ENCODE measurements around the gene CCDC90B.
"Not testable (repeated sequence)": the region's sequence is repeated elsewhere in the genome, so short reads cannot be mapped to it uniquely, and the experiment has no call there.

DNA sequence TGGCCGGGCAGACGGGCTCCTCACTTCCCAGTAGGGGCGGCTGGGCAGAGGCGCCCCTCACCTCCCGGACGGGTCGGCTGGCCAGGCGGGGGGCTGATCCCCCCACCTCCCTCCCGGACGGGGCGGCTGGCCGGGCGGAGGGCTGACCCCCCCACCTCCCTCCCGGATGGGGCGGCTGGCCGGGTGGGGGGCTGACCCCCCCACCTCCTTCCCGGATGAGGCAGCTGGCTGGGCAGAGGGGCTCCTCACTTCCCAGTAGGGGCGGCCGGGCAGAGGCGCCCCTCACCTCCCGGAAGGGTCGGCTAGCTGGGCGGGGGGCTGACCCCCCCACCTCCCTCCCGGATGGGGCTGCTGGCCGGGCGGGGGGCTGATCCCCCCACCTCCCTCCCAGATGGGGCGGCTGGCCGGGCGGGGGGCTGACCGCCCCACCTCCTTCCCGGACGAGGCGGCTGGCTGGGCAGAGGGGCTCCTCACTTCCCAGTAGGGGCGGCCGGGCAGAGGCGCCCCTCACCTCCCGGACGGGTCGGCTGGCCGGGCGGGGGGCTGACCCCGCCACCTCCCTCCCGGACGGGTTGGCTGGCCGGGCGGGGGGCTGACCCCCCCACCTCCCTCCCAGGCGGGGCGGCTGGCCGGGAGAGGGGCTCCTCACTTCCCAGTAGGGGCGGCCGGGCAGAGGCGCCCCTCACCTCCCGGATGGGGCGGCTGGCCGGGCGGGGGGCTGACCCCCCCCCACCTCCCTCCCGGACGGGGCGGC, 30.2 kb upstream of the CCDC90B start:
- TF ChIP-seq, protein P1, sequence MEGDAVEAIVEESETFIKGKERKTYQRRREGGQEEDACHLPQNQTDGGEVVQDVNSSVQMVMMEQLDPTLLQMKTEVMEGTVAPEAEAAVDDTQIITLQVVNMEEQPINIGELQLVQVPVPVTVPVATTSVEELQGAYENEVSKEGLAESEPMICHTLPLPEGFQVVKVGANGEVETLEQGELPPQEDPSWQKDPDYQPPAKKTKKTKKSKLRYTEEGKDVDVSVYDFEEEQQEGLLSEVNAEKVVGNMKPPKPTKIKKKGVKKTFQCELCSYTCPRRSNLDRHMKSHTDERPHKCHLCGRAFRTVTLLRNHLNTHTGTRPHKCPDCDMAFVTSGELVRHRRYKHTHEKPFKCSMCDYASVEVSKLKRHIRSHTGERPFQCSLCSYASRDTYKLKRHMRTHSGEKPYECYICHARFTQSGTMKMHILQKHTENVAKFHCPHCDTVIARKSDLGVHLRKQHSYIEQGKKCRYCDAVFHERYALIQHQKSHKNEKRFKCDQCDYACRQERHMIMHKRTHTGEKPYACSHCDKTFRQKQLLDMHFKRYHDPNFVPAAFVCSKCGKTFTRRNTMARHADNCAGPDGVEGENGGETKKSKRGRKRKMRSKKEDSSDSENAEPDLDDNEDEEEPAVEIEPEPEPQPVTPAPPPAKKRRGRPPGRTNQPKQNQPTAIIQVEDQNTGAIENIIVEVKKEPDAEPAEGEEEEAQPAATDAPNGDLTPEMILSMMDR (IDR thresholded peaks at IDR 0.05; ENCODE audit: low read length), result not testable (repeated sequence)
- not testable (repeated sequence) for TF ChIP-seq EZH2 (IDR thresholded peaks at IDR 0.05; ENCODE audit: borderline replicate concordance, low read length)
